ENCODE measurements around the gene ITPKB.

Gene ITPKB

GRCh38 chr1:226737819-226738420 is 1.2 kb downstream of the ITPKB start:
- in situ Hi-C loops (cut with MboI; ENCODE audit: low sequenced_read_pairs, unreplicated experiment): no loop called here
- no peak for TF ChIP-seq CTCF (IDR thresholded peaks at IDR 0.05; ENCODE audit: borderline replicate concordance, control extremely low read depth, extremely low read depth, insufficient read depth, missing control alignments)
- peak; percentile 54 for DNase-seq (ENCODE audit: low spot score)

- no peak for TF ChIP-seq CTCF (IDR thresholded peaks at IDR 0.05; ENCODE audit: borderline replicate concordance, control extremely low read depth, extremely low read depth, insufficient read depth, missing control alignments)
- peak; percentile 60 for DNase-seq (ENCODE audit: low spot score)
- in situ Hi-C loops (cut with MboI; ENCODE audit: low sequenced_read_pairs, unreplicated experiment): no loop called here
These were observed 1.9 kb downstream of the ITPKB start for GRCh38 chr1:226736908-226737818.

- TF ChIP-seq CTCF (IDR thresholded peaks at IDR 0.05; ENCODE audit: borderline replicate concordance, control extremely low read depth, extremely low read depth, insufficient read depth, missing control alignments): no peak
- DNase-seq (ENCODE audit: low spot score): no peak
- in situ Hi-C loops (cut with MboI; ENCODE audit: low sequenced_read_pairs, unreplicated experiment): no loop called here
These were observed 2.8 kb downstream of the ITPKB start for GRCh38 chr1:226736001-226736907.

GRCh38 chr1:226735576-226735975 is 3.5 kb downstream of the ITPKB start:
- DNase-seq (ENCODE audit: low spot score): no peak
- in situ Hi-C loops (cut with MboI; ENCODE audit: low sequenced_read_pairs, unreplicated experiment): no loop called here
- no peak for TF ChIP-seq CTCF (IDR thresholded peaks at IDR 0.05; ENCODE audit: borderline replicate concordance, control extremely low read depth, extremely low read depth, insufficient read depth, missing control alignments)

GRCh38 chr1:226734611-226735153 is 4.4 kb downstream of the ITPKB start:
- DNase-seq (ENCODE audit: low spot score): no peak
- in situ Hi-C loops (cut with MboI; ENCODE audit: low sequenced_read_pairs, unreplicated experiment): no loop called here
- TF ChIP-seq CTCF (IDR thresholded peaks at IDR 0.05; ENCODE audit: borderline replicate concordance, control extremely low read depth, extremely low read depth, insufficient read depth, missing control alignments): no peak

- no peak for DNase-seq (ENCODE audit: low spot score)
- TF ChIP-seq CTCF (IDR thresholded peaks at IDR 0.05; ENCODE audit: borderline replicate concordance, control extremely low read depth, extremely low read depth, insufficient read depth, missing control alignments): no peak
- in situ Hi-C loops (cut with MboI; ENCODE audit: low sequenced_read_pairs, unreplicated experiment): no loop called here
These were observed 5.2 kb downstream of the ITPKB start for GRCh38 chr1:226733876-226734275.
